ENCODE results near the gene MCF2L2.
"Not testable (repeated sequence)": the region's sequence is repeated elsewhere in the genome, so short reads cannot be mapped to it uniquely, and the experiment has no call there.

Gene MCF2L2

GRCh38 chr3:183396662-183397391 is 31.6 kb downstream of the MCF2L2 start:
- DNase-seq, result no peak

- DNase-seq, result no peak
Observed at GRCh38 chr3:183394150-183394549, 34.3 kb downstream of the MCF2L2 start.

DNA sequence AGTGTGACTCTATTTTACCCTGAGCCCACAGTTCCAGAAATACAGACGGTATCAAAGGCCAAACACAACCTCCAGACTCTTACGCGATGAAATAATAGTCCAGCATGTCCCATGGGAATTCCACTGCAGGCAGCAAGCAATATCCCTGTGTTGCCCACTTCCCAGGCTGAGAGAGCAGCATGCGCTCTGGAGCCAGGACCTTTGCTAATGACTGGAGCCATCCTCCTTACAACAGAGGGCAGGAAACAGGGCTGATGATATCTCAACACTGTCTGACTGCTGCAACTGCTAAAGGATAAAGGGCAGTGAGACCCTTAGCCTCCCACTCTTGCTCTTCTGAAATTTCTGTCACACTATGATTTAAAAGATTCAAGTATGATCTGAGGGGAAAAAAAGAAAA is 34.8 kb downstream of the MCF2L2 start:
- no peak for DNase-seq

DNA sequence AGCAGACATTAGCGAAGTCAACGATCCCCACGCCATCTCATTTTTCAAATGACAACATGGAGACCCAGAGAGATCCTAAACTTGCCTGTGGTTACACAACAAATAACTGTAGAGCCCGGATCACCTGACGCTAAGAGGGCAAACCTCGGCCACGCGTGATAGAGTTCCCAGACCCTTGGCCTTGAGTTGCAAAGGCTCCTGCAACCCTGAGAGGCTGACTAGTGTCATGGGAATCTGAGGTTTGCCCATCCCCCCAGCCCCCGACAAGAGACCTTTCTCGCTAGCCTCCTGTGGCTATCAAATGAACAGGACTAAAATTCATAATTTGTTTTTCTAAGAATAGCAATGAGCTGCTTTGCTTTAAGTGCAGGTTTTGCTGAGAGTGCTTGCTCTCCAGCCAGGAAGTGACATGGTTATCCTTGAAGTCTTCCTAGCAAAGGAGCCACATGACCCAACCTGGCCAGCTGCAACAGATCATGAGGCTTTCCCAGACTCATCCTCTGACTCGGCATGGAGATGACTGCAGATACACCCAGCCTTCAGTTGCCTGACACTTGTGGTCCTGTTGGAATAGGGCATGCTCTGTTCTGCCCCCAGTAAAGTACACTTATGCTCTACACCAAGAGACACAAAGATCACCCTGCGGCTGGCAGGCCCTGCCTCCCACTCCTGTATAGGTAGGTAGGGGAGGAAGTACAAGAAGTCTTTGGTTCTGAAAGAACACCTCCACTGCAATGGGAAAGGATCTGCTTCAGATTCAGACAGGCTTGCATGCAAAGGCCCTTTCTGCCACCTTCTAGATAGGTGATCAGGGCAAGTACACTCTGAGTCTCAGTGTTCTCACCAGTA is 36.0 kb downstream of the MCF2L2 start:
- DNase-seq, result no peak

DNA sequence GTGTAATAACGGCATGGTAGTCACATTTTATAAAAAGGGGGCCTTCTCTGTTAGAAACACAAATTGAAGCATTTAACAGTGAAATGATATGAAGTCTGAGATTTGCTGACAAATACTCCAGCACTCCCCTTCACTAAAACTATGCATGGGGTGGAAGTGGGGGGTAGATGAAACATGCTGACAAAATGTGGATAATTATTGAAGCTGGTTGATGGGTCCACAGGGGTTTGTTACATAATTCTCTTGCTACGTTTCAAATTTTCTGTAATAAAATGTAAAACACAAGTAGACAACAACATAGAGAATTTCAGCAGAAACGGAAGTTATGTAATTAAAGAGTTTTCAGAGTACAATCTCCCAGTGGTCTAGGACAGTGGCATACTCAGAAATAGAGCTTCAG is 37.0 kb downstream of the MCF2L2 start:
- no peak for DNase-seq

- no peak for DNase-seq
Observed at GRCh38 chr3:183390844-183391243, 37.6 kb downstream of the MCF2L2 start.

DNA sequence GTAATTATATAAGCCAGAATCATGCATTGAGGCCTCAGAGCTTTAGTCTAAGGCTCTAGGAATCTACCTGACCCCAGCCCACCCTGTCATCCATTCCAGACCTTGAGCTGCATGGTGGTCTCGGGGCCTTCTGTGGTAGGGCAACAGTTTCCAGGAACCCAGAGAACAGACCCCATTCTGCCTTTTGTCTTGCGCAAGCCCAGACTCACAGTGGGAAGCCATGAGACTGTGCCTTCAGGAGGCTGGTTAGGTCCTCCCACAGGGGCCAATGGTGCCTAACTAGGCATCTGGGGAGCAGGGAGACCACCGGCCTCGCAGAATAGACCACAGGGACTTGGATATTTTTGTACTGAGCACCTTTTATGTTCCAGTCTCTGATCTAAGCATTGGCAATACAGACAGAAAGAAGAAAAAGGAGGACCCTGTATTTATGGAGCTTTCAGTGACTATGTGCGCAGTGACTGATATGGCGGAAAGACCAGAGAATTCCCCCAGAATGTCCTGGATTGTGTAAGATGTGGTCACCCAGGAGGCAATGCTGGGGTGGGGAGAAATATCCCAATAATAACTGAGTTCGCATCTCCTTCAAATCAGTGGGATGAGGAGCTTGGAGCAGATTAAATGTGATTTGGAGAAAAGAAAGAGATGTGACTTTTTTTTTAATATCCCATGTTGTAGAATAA is 40.1 kb downstream of the MCF2L2 start:
- no peak for DNase-seq

GRCh38 chr3:183387797-183388196 is 40.6 kb downstream of the MCF2L2 start:
- no peak for DNase-seq

- no peak for DNase-seq
Observed at GRCh38 chr3:183386651-183387050, 41.8 kb downstream of the MCF2L2 start.

DNA sequence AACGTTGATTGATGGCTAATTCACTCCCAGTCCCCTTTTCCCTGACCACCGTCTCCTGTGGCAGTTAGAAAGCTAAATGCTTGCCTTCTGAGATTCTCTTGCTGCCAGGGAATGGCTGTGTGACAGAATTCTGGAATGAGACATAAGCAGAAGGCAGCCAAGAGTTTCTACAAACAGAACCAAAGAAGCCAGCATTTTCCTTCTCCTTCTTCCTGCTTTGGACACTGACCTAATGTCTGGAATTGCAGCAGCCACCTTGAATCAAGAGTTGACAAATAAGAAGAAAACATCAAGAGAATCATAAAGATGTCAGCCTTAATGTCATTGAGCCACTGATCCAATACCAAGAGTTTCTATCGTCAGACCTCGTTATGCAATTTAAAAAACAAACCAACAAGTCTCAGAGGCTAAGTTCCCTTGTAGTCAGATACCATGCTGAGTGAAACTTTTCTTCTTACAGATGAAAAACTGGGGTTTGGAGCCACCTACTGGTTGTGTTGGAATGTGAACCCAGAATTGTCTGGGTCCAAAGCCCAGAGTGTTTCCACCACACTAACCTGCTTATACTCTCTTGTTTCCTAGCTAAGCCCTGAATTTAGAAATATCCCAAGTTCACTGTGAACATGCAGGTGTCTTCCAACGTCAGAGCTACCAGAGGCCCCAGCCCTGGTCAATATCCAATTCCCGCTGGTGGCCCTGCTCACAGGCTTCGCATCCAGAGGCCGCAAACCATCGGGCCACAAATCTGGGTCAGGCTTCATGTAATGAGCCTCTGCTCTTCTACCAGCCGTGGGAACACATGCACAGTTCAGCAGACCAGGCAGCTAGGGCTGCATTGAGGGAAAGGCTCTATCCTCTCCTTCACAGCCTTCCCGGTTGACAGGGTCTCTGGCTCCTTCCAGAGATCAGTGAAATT is 42.5 kb downstream of the MCF2L2 start:
- peak; percentile 63 for DNase-seq

DNA sequence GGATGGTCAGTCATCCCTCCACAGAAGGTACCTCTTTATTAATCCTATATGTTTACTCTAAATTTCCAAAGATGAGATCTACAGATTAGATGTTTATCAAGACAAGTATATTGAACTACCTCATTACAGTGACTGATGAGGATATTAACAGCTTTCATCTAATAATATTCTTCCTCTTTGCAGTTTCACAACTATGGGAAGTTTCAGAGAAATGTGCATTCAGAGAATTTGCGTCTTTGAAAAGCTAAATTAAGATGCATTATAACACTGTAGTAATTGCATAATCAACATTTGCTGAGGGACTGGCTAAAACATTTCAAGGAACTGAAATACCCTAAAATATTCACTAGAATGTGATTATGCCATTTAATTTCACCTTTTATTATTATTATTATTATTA is 46.7 kb downstream of the MCF2L2 start:
- DNase-seq, result no peak

GRCh38 chr3:183381179-183381578 is 47.2 kb downstream of the MCF2L2 start:
- peak; percentile 14 for DNase-seq

- DNase-seq, result no peak
Observed at GRCh38 chr3:183378951-183379350, 49.5 kb downstream of the MCF2L2 start.

DNA sequence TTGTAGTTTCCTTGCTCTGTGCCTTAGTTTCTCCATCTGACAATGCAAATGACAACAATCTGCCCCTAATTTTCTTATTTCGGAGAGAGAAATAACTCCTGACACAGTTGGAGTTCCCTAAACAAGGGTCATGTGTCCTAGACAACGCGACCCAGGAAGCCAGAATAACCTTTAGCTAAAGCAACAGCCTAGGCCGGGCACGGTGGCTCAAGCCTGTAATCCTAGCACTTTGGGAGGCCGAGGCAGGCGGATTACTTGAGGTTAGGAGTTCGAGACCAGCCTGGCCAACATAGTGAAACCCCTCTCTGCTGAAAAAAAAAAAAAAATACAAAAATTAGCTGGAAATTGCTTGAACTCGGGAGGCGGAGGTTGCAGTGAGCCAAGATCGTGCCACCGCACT is 49.9 kb downstream of the MCF2L2 start:
- DNase-seq, result no peak

- no peak for DNase-seq
Observed at GRCh38 chr3:183378008-183378407, 50.4 kb downstream of the MCF2L2 start.

GRCh38 chr3:183377307-183377959 is 51.0 kb downstream of the MCF2L2 start:
- no peak for DNase-seq

GRCh38 chr3:183375787-183376186 is 52.6 kb downstream of the MCF2L2 start:
- no peak for DNase-seq

- DNase-seq, result no peak
Observed at GRCh38 chr3:183375337-183375736, 53.1 kb downstream of the MCF2L2 start.

GRCh38 chr3:183372911-183373310 is 55.5 kb downstream of the MCF2L2 start:
- no peak for DNase-seq

- DNase-seq, result not testable (repeated sequence)
Observed at GRCh38 chr3:183371600-183371968, 56.8 kb downstream of the MCF2L2 start.

DNA sequence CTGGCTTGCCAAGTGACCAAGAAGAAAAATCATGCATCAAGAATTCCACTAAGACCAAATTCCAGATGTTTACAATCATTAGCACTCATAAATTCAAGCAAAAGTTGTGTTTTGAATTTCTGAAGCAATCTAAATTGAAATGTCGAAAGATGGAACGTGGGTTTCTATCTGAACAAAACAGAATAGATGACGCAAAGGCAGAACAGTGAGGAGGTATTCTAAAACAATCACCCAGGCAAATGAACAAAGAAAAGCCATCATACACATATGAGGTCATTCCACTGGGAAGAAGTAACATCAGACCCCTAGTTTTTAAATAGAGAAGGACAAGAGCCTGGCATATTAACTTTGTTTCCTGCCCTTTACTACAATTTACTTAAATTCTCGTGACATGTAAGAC is 58.0 kb downstream of the MCF2L2 start:
- DNase-seq, result no peak

- DNase-seq, result no peak
Observed at GRCh38 chr3:183369627-183370026, 58.8 kb downstream of the MCF2L2 start.
